Fibroblast of lung (primary cell): ENCODE results near the gene SPSB1. TPM values are rescaled to one million over a fixed set of nuclear protein-coding genes. Genes with fewer than 3 reads are reported as not detected.

ENCODE experiments used
- DNase-seq, 2 donors: peaks; one replicate each; pipeline versions ENCODE4 v3.0.0 to v3.0.0-alpha.2; 2010; ENCODE audit warnings: low read depth in 2 of 2
- H2AFZ ChIP-seq: 2 replicates; pipeline ENCODE4 v1.5.1; 2012; ENCODE audit warnings: low read length, control low read depth, inconsistent platforms
- H3K27ac ChIP-seq: 2 replicates; pipeline ENCODE4 v1.5.1; 2011; ENCODE audit warnings: low read length, control low read depth; ENCODE audit not compliant: insufficient read depth
- H3K27me3 ChIP-seq: 2 replicates; pipeline ENCODE4 v1.5.1; 2011; ENCODE audit warnings: mild to moderate bottlenecking, low read length; ENCODE audit not compliant: control insufficient read depth, insufficient read depth
- H3K36me3 ChIP-seq: 2 replicates; pipeline ENCODE4 v1.5.1; 2011; ENCODE audit warnings: low read length; ENCODE audit not compliant: control insufficient read depth, insufficient read depth
- H3K4me1 ChIP-seq: 2 replicates; pipeline ENCODE4 v1.5.1; 2011; ENCODE audit warnings: low read length; ENCODE audit not compliant: control insufficient read depth, insufficient read depth; ENCODE audit errors: extremely low read depth
- H3K4me2 ChIP-seq: 2 replicates; pipeline ENCODE4 v1.5.1; 2011; ENCODE audit warnings: low read length, control low read depth; ENCODE audit not compliant: insufficient read depth; ENCODE audit errors: extremely low read depth
- H3K4me3 ChIP-seq, 4 experiments: fragments of 200-600 bp in 1 of 4; sonication (generic) in 1 of 4; replicated peaks in 1 of 4; 2 replicates each; pipeline ENCODE4 v1.5.1; 2011 to 2016; ENCODE audit warnings: low read length in 4 of 4, low read depth in 3 of 4, mild to moderate bottlenecking in 3 of 4, control low read depth in 2 of 4, inconsistent platforms in 1 of 4, mixed read lengths in 1 of 4; ENCODE audit not compliant: insufficient read depth in 1 of 4; ENCODE audit errors: control extremely low read depth in 1 of 4
- H3K79me2 ChIP-seq: 2 replicates; pipeline ENCODE4 v1.5.1; 2012; ENCODE audit warnings: mild to moderate bottlenecking, low read length, inconsistent platforms; ENCODE audit not compliant: control insufficient read depth, insufficient read depth
- H3K9ac ChIP-seq: 2 replicates; pipeline ENCODE4 v1.5.1; 2011; ENCODE audit warnings: mild to moderate bottlenecking, low read length, control low read depth; ENCODE audit not compliant: insufficient read depth
- H3K9me3 ChIP-seq: 2 replicates; pipeline ENCODE4 v1.5.1; 2012; ENCODE audit warnings: low read depth, low read length; ENCODE audit not compliant: control insufficient read depth, insufficient read depth
- H4K20me1 ChIP-seq: 2 replicates; pipeline ENCODE4 v1.5.1; 2011; ENCODE audit warnings: low read length; ENCODE audit not compliant: control insufficient read depth, insufficient read depth; ENCODE audit errors: extremely low read depth
- CTCF ChIP-seq, 2 donors: IDR thresholded peaks in 1 of 2; conservative IDR thresholded peaks in 1 of 2; 1 replicate in 1 of 2; 2 replicates in 1 of 2; pipeline ENCODE4 v1.5.1; 2011 to 2012; ENCODE audit warnings: low read length in 2 of 2, control low read depth in 1 of 2, inconsistent platforms in 1 of 2, low read depth in 1 of 2, mild to moderate bottlenecking in 1 of 2
- EZH2 ChIP-seq: IDR thresholded peaks from 2 replicates; pipeline ENCODE4 v1.5.1; 2012; ENCODE audit warnings: low read length, control low read depth, mild to moderate bottlenecking; ENCODE audit errors: missing control alignments
- polyA plus RNA-seq, 2 donors: library from polyadenylated mRNA; depleted of rRNA in 1 of 2; stranded (reverse) in 1 of 2; unstranded in 1 of 2; fragments of >200 nt; gene quantifications; 2 replicates each; pipeline ENCODE4 v1.2.1, GENCODE V29; 2011 to 2012; ENCODE audit warnings: missing spikeins in 1 of 2
- total RNA-seq: library from RNA; depleted of rRNA; stranded (reverse); fragments of >200 nt; gene quantifications from 2 replicates; pipeline ENCODE4 v1.2.1, GENCODE V29; 2014

The SPSB1 gene
- total and polyA plus RNA-seq, 2 donors (not counting 1 experiment from before 2014, with no cell fraction given), result 14.3 to 20.6 TPM

- Histone ChIP-seq H2AFZ (no peak overlapping the region), H4K20me1 (peaks cover 8% of the 10 kb centered on the region), H3K79me2 (peaks cover 90% of the 10 kb centered on the region), H3K4me3 (no peak overlapping the region), H3K27me3 (no peaks in the 10 kb centered on the region), H3K4me1 (peaks cover 34% of the 10 kb centered on the region), H3K4me2 (peak overlapping the region; percentile 23), H3K9me3 (no peaks in the 10 kb centered on the region), H3K27ac (peak overlapping the region; percentile 56), H3K36me3 (peaks cover 10% of the 10 kb centered on the region), H3K9ac (no peak overlapping the region)
- no peak for TF ChIP-seq EZH2
- no peak for TF ChIP-seq CTCF (conservative IDR thresholded peaks at IDR 0.05 in 1 of 2, IDR thresholded peaks at IDR 0.05 in 1 of 2; ENCODE audit: low read depth in 1 of 2, low read length in 2 of 2)
- no peak for DNase-seq
Measured at GRCh38 chr1:9300573-9300972, 7.9 kb downstream of the SPSB1 start.

- TF ChIP-seq EZH2, result no peak
- TF ChIP-seq CTCF (conservative IDR thresholded peaks at IDR 0.05 in 1 of 2, IDR thresholded peaks at IDR 0.05 in 1 of 2; ENCODE audit: low read depth in 1 of 2, low read length in 2 of 2), result no peak
- Histone ChIP-seq H3K9ac (no peak overlapping the region), H3K4me1 (peaks cover 33% of the 10 kb centered on the region), H4K20me1 (peaks cover 9% of the 10 kb centered on the region), H3K4me2 (peak overlapping the region; percentile 39), H3K27me3 (no peaks in the 10 kb centered on the region), H3K27ac (peak overlapping the region; percentile 71), H3K9me3 (no peaks in the 10 kb centered on the region), H3K36me3 (peaks cover 9% of the 10 kb centered on the region), H3K79me2 (peaks cover 89% of the 10 kb centered on the region), H3K4me3 (no peak overlapping the region), H2AFZ (no peak overlapping the region)
- DNase-seq, result peak; percentile 88 to 98
Measured at GRCh38 chr1:9302745-9303524, 10.2 kb downstream of the SPSB1 start.

GRCh38 chr1:9303916-9304315 is 11.2 kb downstream of the SPSB1 start:
- Histone ChIP-seq H3K27ac (no peak overlapping the region), H2AFZ (no peak overlapping the region), H3K4me3 (no peak overlapping the region), H3K9ac (no peak overlapping the region), H3K27me3 (no peaks in the 10 kb centered on the region), H3K4me2 (no peak overlapping the region), H3K36me3 (peaks cover 9% of the 10 kb centered on the region), H3K4me1 (peaks cover 33% of the 10 kb centered on the region), H3K9me3 (no peaks in the 10 kb centered on the region), H3K79me2 (peaks cover 89% of the 10 kb centered on the region), H4K20me1 (peaks cover 9% of the 10 kb centered on the region)
- no peak for DNase-seq
- TF ChIP-seq EZH2 (no peak), CTCF (conservative IDR thresholded peaks at IDR 0.05 in 1 of 2, IDR thresholded peaks at IDR 0.05 in 1 of 2; ENCODE audit: low read depth in 1 of 2, low read length in 2 of 2) (no peak)
